ENCODE data around the gene ARHGEF12.

DNA sequence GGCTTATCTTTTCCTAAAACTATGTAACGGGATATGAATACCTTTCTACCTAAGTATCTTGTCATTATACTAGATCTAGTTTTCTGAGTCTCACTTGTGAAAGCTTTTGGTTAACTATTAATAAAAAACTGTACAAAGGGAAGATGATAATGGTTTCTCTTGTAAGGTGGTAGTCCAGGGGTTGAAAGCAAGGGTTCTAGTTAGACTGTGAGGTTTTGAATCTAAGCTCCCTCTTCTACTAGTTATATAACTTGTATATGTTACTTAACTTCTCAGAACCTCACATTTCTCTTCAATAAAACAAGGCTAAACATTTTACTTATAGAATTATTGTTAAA lies 54.3 kb downstream of the ARHGEF12 start:
- TF ChIP-seq POLR2A (IDR thresholded peaks at IDR 0.05) (no peak), CTCF (IDR thresholded peaks at IDR 0.05) (no peak), EP300 (IDR thresholded peaks at IDR 0.05) (no peak)
